HEK293 (cell line): ENCODE results near the gene PGM2.
"Not testable (repeated sequence)": the region's sequence is repeated elsewhere in the genome, so short reads cannot be mapped to it uniquely, and the experiment has no call there.

ENCODE experiments used
- CTCF ChIA-PET: fragments of 350-600 bp; formaldehyde crosslinking; extraction: SDS; loops from one replicate; lab custom pipeline; 2021; ENCODE audit warnings: antibody characterized with exemption; lab: Yijun Ruan, JAX
- POLR2A ChIA-PET: fragments of 300-600 bp; formaldehyde crosslinking; extraction: SDS; loops from one replicate; lab custom pipeline; 2020; ENCODE audit warnings: antibody characterized with exemption, inconsistent platforms; lab: Yijun Ruan, JAX
- H3K27ac ChIP-seq: fragments of 200-500 bp; sonication (Bioruptor generic); 2 replicates; pipeline ENCODE4 v1.5.1; 2014; ENCODE audit warnings: low read depth, low read length, control low read depth, inconsistent platforms; ENCODE audit errors: extremely low read depth
- H3K36me3 ChIP-seq, 2 experiments: fragments of 200-500 bp in 1 of 2; sonication (Bioruptor generic) in 1 of 2; 1 replicate in 1 of 2; 2 replicates in 1 of 2; pipeline ENCODE4 v1.5.1; 2014 to 2017; ENCODE audit warnings: inconsistent platforms in 2 of 2, low read length in 2 of 2; ENCODE audit not compliant: control insufficient read depth in 2 of 2, insufficient read depth in 1 of 2
- H3K4me1 ChIP-seq: fragments of 200-500 bp; sonication (Bioruptor generic); 2 replicates; pipeline ENCODE4 v1.5.1; 2014; ENCODE audit warnings: mild to moderate bottlenecking, low read length, inconsistent platforms; ENCODE audit not compliant: control insufficient read depth, insufficient read depth
- H3K4me3 ChIP-seq: 2 replicates; pipeline ENCODE4 v1.5.1; 2011; ENCODE audit warnings: low read depth, mild to moderate bottlenecking, control low read depth, low read length, moderate library complexity
- H3K9me3 ChIP-seq: fragments of 200-500 bp; sonication (Bioruptor generic); 2 replicates; pipeline ENCODE4 v1.5.1; 2014; ENCODE audit warnings: low read depth, low read length, inconsistent platforms; ENCODE audit not compliant: control insufficient read depth, insufficient read depth
- FEZF1 ChIP-seq: fragments of 450-650 bp; formaldehyde crosslinking; IDR thresholded peaks from 2 replicates; pipeline ENCODE4 v1.5.1; 2016; ENCODE audit warnings: missing biosample characterization, missing genetic modification characterization
- TRIM28 ChIP-seq: IDR thresholded peaks from 2 replicates; pipeline ENCODE4 v1.6.1; 2011; ENCODE audit warnings: low read length, control low read depth, borderline replicate concordance
- WT1 ChIP-seq: fragments of 450-650 bp; formaldehyde crosslinking; IDR thresholded peaks from 2 replicates; pipeline ENCODE4 v1.5.1; 2016; ENCODE audit warnings: missing biosample characterization, missing genetic modification characterization
- ZBTB48 ChIP-seq: fragments of 450-650 bp; formaldehyde crosslinking; IDR thresholded peaks from 2 replicates; pipeline ENCODE4 v1.5.1; 2016; ENCODE audit warnings: missing biosample characterization, missing genetic modification characterization
- ZNF112 ChIP-seq: fragments of 450-650 bp; formaldehyde crosslinking; IDR thresholded peaks from 2 replicates; pipeline ENCODE4 v1.5.0; 2017; ENCODE audit warnings: missing biosample characterization, missing genetic modification characterization
- ZNF132 ChIP-seq: fragments of 450-650 bp; formaldehyde crosslinking; IDR thresholded peaks from 2 replicates; pipeline ENCODE4 v1.5.1; 2017; ENCODE audit warnings: missing biosample characterization, missing genetic modification characterization, borderline replicate concordance
- ZNF366 ChIP-seq: fragments of 450-650 bp; formaldehyde crosslinking; conservative IDR thresholded peaks from 2 replicates; pipeline ENCODE4 v1.5.1; 2016; ENCODE audit warnings: missing biosample characterization, missing genetic modification characterization
- ZNF394 ChIP-seq: fragments of 450-650 bp; formaldehyde crosslinking; IDR thresholded peaks from 2 replicates; pipeline ENCODE4 v1.5.1; 2016; ENCODE audit warnings: missing biosample characterization, missing genetic modification characterization, mild to moderate bottlenecking, moderate library complexity, borderline replicate concordance
- ZNF707 ChIP-seq: fragments of 450-650 bp; formaldehyde crosslinking; IDR thresholded peaks from 2 replicates; pipeline ENCODE4 v1.5.1; 2016; ENCODE audit warnings: missing biosample characterization, missing genetic modification characterization
- TF ChIP-seq, protein P1 (sequence below): fragments of 450-650 bp; formaldehyde crosslinking; IDR thresholded peaks from 2 replicates; pipeline ENCODE4 v1.5.1; 2016; ENCODE audit warnings: missing biosample characterization, missing genetic modification characterization, borderline replicate concordance
- TF ChIP-seq, protein P2 (sequence below): fragments of 450-650 bp; formaldehyde crosslinking; IDR thresholded peaks from 2 replicates; pipeline ENCODE4 v1.5.1; 2017; ENCODE audit warnings: missing biosample characterization, missing genetic modification characterization

The PGM2 gene

GRCh38 chr4:37780444-37781130, 45.9 kb upstream of the PGM2 start:
- POLR2A ChIA-PET, result no interaction called here
- Histone ChIP-seq H3K27ac (no peak overlapping the region), H3K4me1 (no peaks in the 10 kb centered on the region), H3K36me3 (no peaks in the 10 kb centered on the region), H3K4me3 (no peak overlapping the region), H3K9me3 (no peaks in the 10 kb centered on the region)
- CTCF ChIA-PET, result no interaction called here
- TF ChIP-seq, protein P1, sequence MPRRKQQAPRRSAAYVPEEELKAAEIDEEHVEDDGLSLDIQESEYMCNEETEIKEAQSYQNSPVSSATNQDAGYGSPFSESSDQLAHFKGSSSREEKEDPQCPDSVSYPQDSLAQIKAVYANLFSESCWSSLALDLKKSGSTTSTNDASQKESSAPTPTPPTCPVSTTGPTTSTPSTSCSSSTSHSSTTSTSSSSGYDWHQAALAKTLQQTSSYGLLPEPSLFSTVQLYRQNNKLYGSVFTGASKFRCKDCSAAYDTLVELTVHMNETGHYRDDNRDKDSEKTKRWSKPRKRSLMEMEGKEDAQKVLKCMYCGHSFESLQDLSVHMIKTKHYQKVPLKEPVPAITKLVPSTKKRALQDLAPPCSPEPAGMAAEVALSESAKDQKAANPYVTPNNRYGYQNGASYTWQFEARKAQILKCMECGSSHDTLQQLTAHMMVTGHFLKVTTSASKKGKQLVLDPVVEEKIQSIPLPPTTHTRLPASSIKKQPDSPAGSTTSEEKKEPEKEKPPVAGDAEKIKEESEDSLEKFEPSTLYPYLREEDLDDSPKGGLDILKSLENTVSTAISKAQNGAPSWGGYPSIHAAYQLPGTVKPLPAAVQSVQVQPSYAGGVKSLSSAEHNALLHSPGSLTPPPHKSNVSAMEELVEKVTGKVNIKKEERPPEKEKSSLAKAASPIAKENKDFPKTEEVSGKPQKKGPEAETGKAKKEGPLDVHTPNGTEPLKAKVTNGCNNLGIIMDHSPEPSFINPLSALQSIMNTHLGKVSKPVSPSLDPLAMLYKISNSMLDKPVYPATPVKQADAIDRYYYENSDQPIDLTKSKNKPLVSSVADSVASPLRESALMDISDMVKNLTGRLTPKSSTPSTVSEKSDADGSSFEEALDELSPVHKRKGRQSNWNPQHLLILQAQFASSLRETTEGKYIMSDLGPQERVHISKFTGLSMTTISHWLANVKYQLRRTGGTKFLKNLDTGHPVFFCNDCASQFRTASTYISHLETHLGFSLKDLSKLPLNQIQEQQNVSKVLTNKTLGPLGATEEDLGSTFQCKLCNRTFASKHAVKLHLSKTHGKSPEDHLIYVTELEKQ (tag by site-specific recombination), result no peak
- TF ChIP-seq WT1 (no peak), ZNF112 (tag by site-specific recombination) (no peak), TRIM28 (0 out of 2 replicates have a peak, but pooled peaks have one; percentile 45), ZNF394 (tag by site-specific recombination) (no peak), ZNF366 (no peak), FEZF1 (tag by site-specific recombination) (no peak), ZNF132 (tag by site-specific recombination) (no peak), ZNF707 (tag by site-specific recombination) (no peak)

DNA sequence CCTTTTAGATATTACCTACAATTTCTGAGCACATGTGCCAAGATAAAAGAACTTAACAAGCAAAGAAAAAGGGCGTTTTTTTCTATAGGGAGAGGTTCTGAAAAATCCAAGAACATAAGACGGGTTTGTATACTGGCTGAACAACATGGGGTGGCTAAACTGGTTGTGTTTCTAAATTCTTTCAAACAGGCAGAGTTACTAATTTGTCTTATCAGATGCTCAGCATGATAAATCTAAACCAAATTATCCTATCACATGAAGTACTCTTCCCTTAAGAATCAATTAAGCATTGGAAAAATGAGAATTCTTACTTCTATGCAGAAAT, 45.4 kb upstream of the PGM2 start:
- H3K9me3 ChIP-seq, result no peaks in the 10 kb centered on the region
- POLR2A ChIA-PET, result no interaction called here
- TF ChIP-seq, protein P2, sequence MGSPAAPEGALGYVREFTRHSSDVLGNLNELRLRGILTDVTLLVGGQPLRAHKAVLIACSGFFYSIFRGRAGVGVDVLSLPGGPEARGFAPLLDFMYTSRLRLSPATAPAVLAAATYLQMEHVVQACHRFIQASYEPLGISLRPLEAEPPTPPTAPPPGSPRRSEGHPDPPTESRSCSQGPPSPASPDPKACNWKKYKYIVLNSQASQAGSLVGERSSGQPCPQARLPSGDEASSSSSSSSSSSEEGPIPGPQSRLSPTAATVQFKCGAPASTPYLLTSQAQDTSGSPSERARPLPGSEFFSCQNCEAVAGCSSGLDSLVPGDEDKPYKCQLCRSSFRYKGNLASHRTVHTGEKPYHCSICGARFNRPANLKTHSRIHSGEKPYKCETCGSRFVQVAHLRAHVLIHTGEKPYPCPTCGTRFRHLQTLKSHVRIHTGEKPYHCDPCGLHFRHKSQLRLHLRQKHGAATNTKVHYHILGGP, result no peak
- no peak for TF ChIP-seq ZBTB48
- no peak overlapping the region for H3K27ac ChIP-seq
- H3K4me1 ChIP-seq, result no peaks in the 10 kb centered on the region
- no peak overlapping the region for H3K4me3 ChIP-seq
- H3K36me3 ChIP-seq, result no peaks in the 10 kb centered on the region
- CTCF ChIA-PET, result no interaction called here

- H3K4me1 ChIP-seq, H3K27ac ChIP-seq, H3K36me3 ChIP-seq, H3K9me3 ChIP-seq, H3K4me3 ChIP-seq, POLR2A ChIA-PET: not testable (repeated sequence)
- CTCF ChIA-PET, result interaction anchor here (0.9 kb wide), 1 partner anchor 16 kb away, joined by 4 read pairs; no protein-coding TSS in a partner anchor
Observed at GRCh38 chr4:37786267-37786666, 40.2 kb upstream of the PGM2 start.

GRCh38 chr4:37787883-37788460, 38.5 kb upstream of the PGM2 start:
- H3K27ac ChIP-seq, H3K4me3 ChIP-seq, H3K4me1 ChIP-seq, POLR2A ChIA-PET, H3K9me3 ChIP-seq, H3K36me3 ChIP-seq: not testable (repeated sequence)
- CTCF ChIA-PET, result interaction anchor here (1.0 kb wide), 1 partner anchor 14 kb away, joined by 3 read pairs; no protein-coding TSS in a partner anchor
